A549 treated with dexamethasone at 1 μM for 4 hours (cell line): ENCODE results near the gene PTGES3L. TPM values are rescaled to one million over a fixed set of nuclear protein-coding genes. Genes with fewer than 3 reads are reported as not detected.

Experiments
- total RNA-seq: library from RNA; stranded (reverse); fragments of 200-300 nt; extraction: Qiagen RNA extraction; gene quantifications from 5 replicates; pipeline ENCODE4 v1.2.3, GENCODE V29; 2022

The PTGES3L gene
- 0.71 to 1.1 TPM (median 0.84 TPM) in 5 replicates for total RNA-seq

DNA sequence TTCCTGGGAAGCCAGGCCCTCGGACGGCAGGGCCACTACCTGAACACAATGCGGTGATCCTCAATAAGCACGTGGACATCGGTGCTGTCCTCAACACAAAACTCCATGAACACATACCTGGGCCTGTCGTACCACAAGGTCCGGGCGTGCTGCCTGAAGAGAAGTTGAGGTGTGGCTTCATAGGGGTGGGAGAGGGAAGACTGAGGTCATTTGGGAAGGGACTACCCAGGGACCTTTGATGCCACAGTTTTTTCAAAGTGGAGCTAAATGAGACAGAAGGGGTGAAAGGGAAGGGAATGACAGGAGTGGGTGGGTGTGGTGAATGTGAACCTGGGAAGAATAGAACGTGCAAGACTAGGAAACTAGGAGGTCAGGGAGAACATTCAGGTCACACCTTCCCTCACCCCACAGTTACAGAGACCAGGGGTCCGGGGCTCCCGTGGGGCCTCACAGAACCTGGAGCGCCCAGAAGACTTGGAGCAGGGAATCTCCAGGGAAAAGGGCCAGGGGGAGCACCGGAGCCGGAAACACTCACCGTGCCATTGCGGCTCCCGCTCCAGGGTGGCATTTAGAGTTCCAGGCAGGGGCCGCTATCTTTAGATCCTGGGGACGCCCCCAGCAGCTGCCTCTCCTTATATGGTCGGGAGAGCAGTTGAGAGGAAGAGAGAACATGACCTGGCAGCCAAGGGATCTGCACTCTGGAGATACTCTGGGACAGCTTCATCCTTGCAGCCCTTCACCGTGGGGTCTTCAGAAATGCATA lies at the start of gene PTGES3L:
TSS of gene PTGES3L (minus strand) at position 570 of the 763 bp plus-strand sequence. CDS start at position 543, 27 bp downstream.

DNA sequence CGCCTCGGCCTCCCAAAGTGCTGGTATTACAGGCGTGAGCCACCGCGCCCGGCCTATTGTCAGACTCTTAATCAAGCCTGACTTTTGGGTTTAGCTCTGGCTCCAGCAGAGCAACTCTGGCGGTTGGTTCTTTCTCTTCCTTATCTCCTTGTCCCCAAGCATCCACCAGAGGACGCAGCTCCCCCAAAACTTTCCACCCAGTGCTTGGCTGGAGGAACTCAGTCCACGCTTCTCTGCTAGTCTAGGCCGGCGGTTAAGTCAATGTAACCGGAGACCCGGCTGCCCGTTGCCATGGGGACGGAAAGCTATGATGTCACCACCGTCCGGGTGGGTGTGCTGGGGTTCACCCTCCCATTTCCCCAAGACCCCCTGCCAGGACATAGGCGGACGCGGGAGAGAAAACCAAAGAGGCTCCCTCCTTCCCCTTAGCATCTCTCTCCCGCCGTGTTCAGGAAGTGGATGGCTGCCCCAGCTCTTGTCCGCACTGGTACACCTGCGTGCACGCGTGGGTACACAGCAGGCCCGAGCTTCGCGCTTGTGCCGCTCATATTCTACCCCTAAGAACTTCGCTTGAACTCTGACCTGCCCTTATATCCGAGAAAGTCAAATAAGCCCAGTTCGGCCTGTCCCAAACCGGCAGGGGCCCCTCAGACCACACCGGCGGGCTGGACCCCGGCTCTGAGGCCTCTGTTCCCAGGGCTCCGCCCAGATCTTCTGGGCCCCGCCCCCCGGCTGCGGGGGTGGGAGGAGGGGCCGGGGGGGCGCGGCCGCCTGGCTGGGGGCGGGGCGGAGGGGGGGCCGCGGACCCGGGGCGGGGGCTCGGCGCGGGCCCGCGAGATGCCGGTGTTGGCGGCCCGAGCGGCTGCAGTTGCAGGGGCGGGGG lies 44.8 kb upstream of the PTGES3L start, which contains the start of gene RND2:
TSS of gene RND2 (plus strand) at position 825 of the 883 bp plus-strand sequence. CDS start 117 bp downstream, outside the sequence.

DNA sequence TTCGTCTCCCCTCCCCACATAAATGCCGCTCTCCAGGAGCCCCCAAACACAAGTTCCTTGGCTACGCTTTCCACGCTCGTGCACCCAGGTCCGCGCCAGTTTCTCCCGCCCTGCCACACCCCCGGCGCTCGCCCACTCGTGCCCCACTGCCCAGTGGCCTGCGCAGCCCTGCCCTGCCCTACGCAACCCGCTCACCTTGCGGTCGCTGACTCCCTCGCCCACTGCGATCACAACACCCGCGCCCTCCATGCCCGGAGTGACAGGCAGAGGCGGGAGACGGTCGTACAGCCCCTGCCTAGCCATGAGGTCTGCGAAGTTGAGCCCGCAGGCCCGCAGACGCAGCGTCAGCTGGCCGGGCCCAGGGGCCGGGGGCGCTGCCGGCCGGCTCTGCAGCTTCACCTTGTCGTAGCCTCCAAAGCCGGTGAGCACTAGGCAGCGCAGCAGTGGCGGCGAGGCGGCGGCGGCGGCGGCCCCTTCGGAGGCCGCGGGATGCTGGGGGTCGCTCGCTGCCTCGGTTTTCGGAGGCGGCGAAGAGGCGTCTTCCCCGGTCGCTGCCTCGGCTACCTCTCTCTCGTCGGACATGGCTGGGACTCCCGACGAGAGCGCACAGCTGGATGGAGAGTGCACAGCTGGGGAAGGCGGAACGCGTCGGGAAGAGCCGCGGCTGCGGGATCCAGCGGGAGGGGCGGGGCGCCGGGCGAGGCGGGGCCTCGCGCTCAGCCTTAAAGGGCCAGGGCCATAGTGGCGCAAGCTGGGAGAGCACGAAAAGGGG lies 42.0 kb upstream of the PTGES3L start, which contains the start of gene VAT1:
TSS of gene VAT1 (minus strand) at position 645 of the 772 bp plus-strand sequence. CDS start at position 582, 63 bp downstream.

GRCh38 chr17:43006639-43007551 lies 27.0 kb upstream of the PTGES3L start, which contains the start of gene IFI35:
Gene IFI35 (plus strand): TSS chr17:43006784. CDS start chr17:43006948, 164 bp downstream.

GRCh38 chr17:42997984-42998938 lies 18.4 kb upstream of the PTGES3L start, which contains the start of gene RPL27:
Gene RPL27 (plus strand): TSS chr17:42998419. CDS start chr17:42998751, 332 bp downstream.

GRCh38 chr17:42980274-42980765 lies 440 bp upstream of the PTGES3L start, which contains the start of gene RUNDC1:
Gene RUNDC1 (plus strand): TSS chr17:42980565. CDS start chr17:42980577, 12 bp downstream.

DNA sequence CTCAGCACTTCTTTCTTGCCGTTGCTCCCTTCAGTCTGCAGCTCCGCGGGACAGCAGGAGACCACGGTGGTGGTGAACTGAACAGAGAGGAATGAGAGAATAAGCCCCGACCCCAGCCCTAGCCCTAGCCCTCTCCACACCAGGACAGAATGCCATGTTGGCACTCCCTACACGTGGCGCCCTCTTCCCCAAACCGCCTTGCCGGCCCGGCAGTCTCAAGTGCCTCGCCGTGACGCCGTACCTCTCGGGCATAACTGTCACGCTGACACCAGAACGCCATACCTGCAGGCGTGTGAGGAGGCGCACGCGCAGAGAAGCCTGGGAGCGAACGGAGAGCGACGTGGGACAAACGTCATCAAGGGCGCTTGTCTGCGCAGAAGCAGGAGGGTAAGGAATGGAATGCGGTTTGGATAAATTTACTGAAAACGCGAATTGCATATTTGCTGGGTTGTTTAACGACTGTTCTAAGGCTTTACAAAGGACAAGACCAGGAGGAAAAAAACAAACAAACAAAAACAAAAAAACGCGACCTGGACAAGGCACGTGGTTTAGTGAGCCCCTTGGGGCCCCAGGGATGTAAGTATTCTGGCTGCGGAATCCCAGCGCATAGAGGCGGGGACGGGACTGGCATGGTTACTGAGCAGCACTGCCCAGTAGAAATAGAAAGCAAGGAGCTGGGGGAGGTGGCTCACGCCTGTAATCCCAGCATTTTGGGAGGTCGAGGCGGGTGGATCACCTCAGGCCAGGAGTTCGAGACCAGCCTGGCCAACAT lies 15.5 kb downstream of the PTGES3L start, which contains the start of gene AARSD1:
TSS of gene AARSD1 (minus strand) at position 294 of the 772 bp plus-strand sequence. CDS start at position 280, 14 bp downstream.

Other genes with a start within 250 kb of the PTGES3L start
- gene EZH1, start 235.0 kb downstream of the PTGES3L start, total RNA-seq: 9.4 to 12.3 TPM (median 10.0 TPM) in 5 replicates
- gene RAMP2, start 218.9 kb downstream of the PTGES3L start, total RNA-seq: 0.67 to 1.5 TPM (median 0.77 TPM) in 5 replicates
- 112 to 135 TPM (median 113 TPM) in 5 replicates for gene VPS25, start 206.6 kb downstream of the PTGES3L start, total RNA-seq
- gene WNK4, start 199.5 kb downstream of the PTGES3L start, total RNA-seq: 0.50 to 1.7 TPM (median 1.1 TPM) in 5 replicates
- gene COA3, start 181.4 kb downstream of the PTGES3L start, total RNA-seq: 120 to 129 TPM (median 122 TPM) in 5 replicates
- gene CNTD1, start 181.2 kb downstream of the PTGES3L start, total RNA-seq: 0.07 TPM in 1 of 5 replicates, not detected in the others
- 82.3 to 107 TPM (median 86.1 TPM) in 5 replicates for gene BECN1, start 155.8 kb downstream of the PTGES3L start, total RNA-seq
- gene PSME3, start 146.7 kb downstream of the PTGES3L start, total RNA-seq: 236 to 259 TPM (median 252 TPM) in 5 replicates
- 1.6 to 3.0 TPM (median 2.4 TPM) in 5 replicates for gene AOC2, start 135.5 kb downstream of the PTGES3L start, total RNA-seq
- gene AOC3, start 128.9 kb downstream of the PTGES3L start, total RNA-seq: 0.86 to 2.0 TPM (median 1.1 TPM) in 5 replicates
- gene G6PC1, start 79.3 kb downstream of the PTGES3L start, total RNA-seq: 0.06 to 0.09 TPM (median 0.08 TPM) in 3 of 5 replicates, not detected in the others
- 54.0 to 57.5 TPM (median 55.9 TPM) in 5 replicates for gene AARSD1, start 15.6 kb downstream of the PTGES3L start, total RNA-seq
- gene RUNDC1, start 485 bp upstream of the PTGES3L start, total RNA-seq: 17.8 to 22.8 TPM (median 21.4 TPM) in 5 replicates
- 2,696 to 3,813 TPM (median 2,782 TPM) in 5 replicates for gene RPL27, start 18.3 kb upstream of the PTGES3L start, total RNA-seq
- gene IFI35, start 26.7 kb upstream of the PTGES3L start, total RNA-seq: 16.3 to 18.6 TPM (median 17.6 TPM) in 5 replicates
- 208 to 244 TPM (median 229 TPM) in 5 replicates for gene VAT1, start 42.3 kb upstream of the PTGES3L start, total RNA-seq
- gene RND2, start 45.2 kb upstream of the PTGES3L start, total RNA-seq: 0.11 to 0.21 TPM (median 0.13 TPM) in 5 replicates
- 21.7 to 30.5 TPM (median 27.9 TPM) in 5 replicates for gene BRCA1, start 145.3 kb upstream of the PTGES3L start, total RNA-seq
- 33.4 to 45.1 TPM (median 40.7 TPM) in 5 replicates for gene NBR1, start 191.1 kb upstream of the PTGES3L start, total RNA-seq
- gene TMEM106A, start 231.8 kb upstream of the PTGES3L start, total RNA-seq: 0.63 to 1.5 TPM (median 1.1 TPM) in 5 replicates
- 0.14 TPM in 1 of 5 replicates, not detected in the others for gene CCDC200, start 248.5 kb upstream of the PTGES3L start, total RNA-seq